Hepatocyte (in vitro differentiated cells): ENCODE measurements around the gene GATAD2A.

Experiments used
- CTCF ChIP-seq: fragments of 200-600 bp; sonication (generic); IDR thresholded peaks from 2 replicates; pipeline ENCODE4 v1.5.1; 2016; ENCODE audit warnings: antibody characterized with exemption, mild to moderate bottlenecking; ENCODE audit not compliant: poor library complexity
- EZH2 ChIP-seq: fragments of 200-600 bp; sonication (generic); IDR thresholded peaks from 2 replicates; pipeline ENCODE4 v1.6.1; 2016; ENCODE audit warnings: antibody characterized with exemption, mild to moderate bottlenecking, borderline replicate concordance
- EZH2phosphoT487 ChIP-seq: fragments of 200-600 bp; sonication (generic); IDR thresholded peaks from one replicate; pipeline ENCODE4 v1.6.1; 2018; ENCODE audit warnings: antibody characterized with exemption, mild to moderate bottlenecking, low read depth, moderate library complexity; ENCODE audit not compliant: unreplicated experiment, severe bottlenecking

GRCh38 chr19:19429361-19429760, 23.9 kb downstream of the GATAD2A start:
- no peak for TF ChIP-seq EZH2phosphoT487
- no peak for TF ChIP-seq CTCF
- no peak for TF ChIP-seq EZH2
